ENCODE data around the gene SLC9A1. TPM values are rescaled to one million over a fixed set of nuclear protein-coding genes. Genes with fewer than 3 reads are reported as not detected.
A peak's percentile ranks its signal among the peaks of the same experiment; 100 is the strongest.

The SLC9A1 gene
- total RNA-seq, 4 donors from 2014 or later, result 10.9 to 19.4 (median 13.2) TPM

GRCh38 chr1:27141266-27142003 is 13.5 kb downstream of the SLC9A1 start:
- intact Hi-C loops (cut with DNase I; ENCODE audit: low total_unique reads), result loop anchor here (5.0 kb wide), 1 partner anchor 1636 kb away; no protein-coding TSS in a partner anchor
- no peak overlapping the region for H3K4me3 ChIP-seq (ENCODE audit: low read depth, poor library complexity, severe bottlenecking)
- TF ChIP-seq CTCF (IDR thresholded peaks at IDR 0.05), result no peak
- TF ChIP-seq POLR2A (IDR thresholded peaks at IDR 0.05), result no peak
- WGBS, 2 donors, result 53 to 57% methylated on average over 9 of the region's 9 CpGs
- no peak for DNase-seq (ENCODE audit: low spot score in 2 of 2)

GRCh38 chr1:27139980-27140379 is 14.9 kb downstream of the SLC9A1 start:
- DNase-seq (ENCODE audit: low spot score in 2 of 2), result no peak
- H3K4me3 ChIP-seq (ENCODE audit: low read depth, poor library complexity, severe bottlenecking), result no peak overlapping the region
- TF ChIP-seq CTCF (IDR thresholded peaks at IDR 0.05) (no peak), POLR2A (IDR thresholded peaks at IDR 0.05) (no peak)
- WGBS, 2 donors, result 70 to 72% methylated on average over 6 of the region's 6 CpGs
- intact Hi-C loops (cut with DNase I; ENCODE audit: low total_unique reads), result loop anchor here (5.0 kb wide), 1 partner anchor 1637 kb away; no protein-coding TSS in a partner anchor

- no peak overlapping the region for H3K4me3 ChIP-seq (ENCODE audit: low read depth, poor library complexity, severe bottlenecking)
- DNase-seq (ENCODE audit: low spot score in 2 of 2), result no peak
- no peak for TF ChIP-seq POLR2A (IDR thresholded peaks at IDR 0.05)
- no peak for TF ChIP-seq CTCF (IDR thresholded peaks at IDR 0.05)
- WGBS, 2 donors, result 45 to 71% methylated on average over 6 of the region's 6 CpGs
- intact Hi-C loops (cut with DNase I; ENCODE audit: low total_unique reads), result no loop called here
Measured at GRCh38 chr1:27138927-27139326, 16.0 kb downstream of the SLC9A1 start.

- TF ChIP-seq CTCF (IDR thresholded peaks at IDR 0.05), result no peak
- TF ChIP-seq POLR2A (IDR thresholded peaks at IDR 0.05), result no peak
- H3K4me3 ChIP-seq (ENCODE audit: low read depth, poor library complexity, severe bottlenecking), result no peak overlapping the region
- intact Hi-C loops (cut with DNase I; ENCODE audit: low total_unique reads), result no loop called here
- WGBS, 2 donors, result 73 to 74% methylated on average over 10 of the region's 10 CpGs
- no peak for DNase-seq (ENCODE audit: low spot score in 2 of 2)
Measured at GRCh38 chr1:27138368-27138767, 16.6 kb downstream of the SLC9A1 start.

GRCh38 chr1:27137544-27138075 is 17.3 kb downstream of the SLC9A1 start:
- TF ChIP-seq POLR2A (IDR thresholded peaks at IDR 0.05) (no peak), CTCF (IDR thresholded peaks at IDR 0.05) (no peak)
- H3K4me3 ChIP-seq (ENCODE audit: low read depth, poor library complexity, severe bottlenecking), result no peak overlapping the region
- WGBS, 2 donors, result 51 to 55% methylated on average over 9 to 11 of the region's 11 CpGs
- intact Hi-C loops (cut with DNase I; ENCODE audit: low total_unique reads), result no loop called here
- DNase-seq (ENCODE audit: low spot score in 2 of 2), result peak; percentile 83 to 95

Data from lower leg skin (tissue), 4 donors.